Measurements from ENCODE around the gene CYBRD1.
A peak's percentile ranks its signal among the peaks of the same experiment; 100 is the strongest.
"Not testable (repeated sequence)": the region's sequence is repeated elsewhere in the genome, so short reads cannot be mapped to it uniquely, and the experiment has no call there.

The CYBRD1 gene

GRCh38 chr2:171515672-171516298 is 6.5 kb upstream of the CYBRD1 start:
- H3K9ac ChIP-seq (ENCODE audit: low read length in 2 of 2), result no peak overlapping the region
- no peak overlapping the region for H3K4me3 ChIP-seq (ENCODE audit: low read length in 2 of 2)
- H3K36me3 ChIP-seq (ENCODE audit: control insufficient read depth in 2 of 2, insufficient read depth in 2 of 2, low read length in 2 of 2), result no peaks in the 10 kb centered on the region
- no peaks in the 10 kb centered on the region for H3K9me3 ChIP-seq (ENCODE audit: control insufficient read depth in 2 of 2, low read length in 2 of 2)
- H3K27me3 ChIP-seq (ENCODE audit: control insufficient read depth in 1 of 2, insufficient read depth in 2 of 2, low read length in 2 of 2), result no peaks in the 10 kb centered on the region
- H3K27ac ChIP-seq (ENCODE audit: low read length), result no peak overlapping the region
- H3K4me1 ChIP-seq (ENCODE audit: control insufficient read depth, insufficient read depth, low read length), result no peaks in the 10 kb centered on the region

- no peak overlapping the region for H3K9ac ChIP-seq (ENCODE audit: low read length in 2 of 2)
- H3K4me1 ChIP-seq (ENCODE audit: control insufficient read depth, insufficient read depth, low read length), result peaks cover 5% of the 10 kb centered on the region
- H3K27me3 ChIP-seq (ENCODE audit: control insufficient read depth in 1 of 2, insufficient read depth in 2 of 2, low read length in 2 of 2), result no peaks in the 10 kb centered on the region
- no peaks in the 10 kb centered on the region for H3K9me3 ChIP-seq (ENCODE audit: control insufficient read depth in 2 of 2, low read length in 2 of 2)
- H3K36me3 ChIP-seq (ENCODE audit: control insufficient read depth in 2 of 2, insufficient read depth in 2 of 2, low read length in 2 of 2), result no peaks in the 10 kb centered on the region
- no peak overlapping the region for H3K27ac ChIP-seq (ENCODE audit: low read length)
- no peak overlapping the region for H3K4me3 ChIP-seq (ENCODE audit: low read length in 2 of 2)
Measured at GRCh38 chr2:171516793-171517192, 5.5 kb upstream of the CYBRD1 start.

GRCh38 chr2:171520471-171520870 is 1.8 kb upstream of the CYBRD1 start:
- H3K36me3 ChIP-seq (ENCODE audit: control insufficient read depth in 2 of 2, insufficient read depth in 2 of 2, low read length in 2 of 2), result no peaks in the 10 kb centered on the region
- H3K9ac ChIP-seq (ENCODE audit: low read length in 2 of 2), result no peak overlapping the region
- no peaks in the 10 kb centered on the region for H3K27me3 ChIP-seq (ENCODE audit: control insufficient read depth in 1 of 2, insufficient read depth in 2 of 2, low read length in 2 of 2)
- no peaks in the 10 kb centered on the region for H3K9me3 ChIP-seq (ENCODE audit: control insufficient read depth in 2 of 2, low read length in 2 of 2)
- H3K4me3 ChIP-seq (ENCODE audit: low read length in 2 of 2), result no peak overlapping the region
- H3K27ac ChIP-seq (ENCODE audit: low read length), result no peak overlapping the region
- H3K4me1 ChIP-seq (ENCODE audit: control insufficient read depth, insufficient read depth, low read length), result peaks cover 15% of the 10 kb centered on the region

- Histone ChIP-seq H3K4me1 (ENCODE audit: control insufficient read depth, insufficient read depth, low read length) (peaks cover 15% of the 10 kb centered on the region), H3K4me3 (ENCODE audit: low read length in 2 of 2) (peak overlapping the region; percentile 80 to 91), H3K9me3 (ENCODE audit: control insufficient read depth in 2 of 2, low read length in 2 of 2) (no peaks in the 10 kb centered on the region), H3K27ac (ENCODE audit: low read length) (peak overlapping the region; percentile 88), H3K36me3 (ENCODE audit: control insufficient read depth in 2 of 2, insufficient read depth in 2 of 2, low read length in 2 of 2) (no peaks in the 10 kb centered on the region), H3K9ac (ENCODE audit: low read length in 2 of 2) (peak overlapping the region; percentile 69 to 86), H3K27me3 (ENCODE audit: control insufficient read depth in 1 of 2, insufficient read depth in 2 of 2, low read length in 2 of 2) (no peaks in the 10 kb centered on the region)
Measured at GRCh38 chr2:171521361-171522051, 768 bp upstream of the CYBRD1 start.

- Histone ChIP-seq H3K4me3 (ENCODE audit: low read length in 2 of 2) (peak overlapping the region; percentile 80 to 91), H3K9ac (ENCODE audit: low read length in 2 of 2) (peak overlapping the region; percentile 81 to 86), H3K27me3 (ENCODE audit: control insufficient read depth in 1 of 2, insufficient read depth in 2 of 2, low read length in 2 of 2) (no peaks in the 10 kb centered on the region), H3K9me3 (ENCODE audit: control insufficient read depth in 2 of 2, low read length in 2 of 2) (no peaks in the 10 kb centered on the region), H3K27ac (ENCODE audit: low read length) (peak overlapping the region; percentile 88), H3K4me1 (ENCODE audit: control insufficient read depth, insufficient read depth, low read length) (peaks cover 15% of the 10 kb centered on the region), H3K36me3 (ENCODE audit: control insufficient read depth in 2 of 2, insufficient read depth in 2 of 2, low read length in 2 of 2) (no peaks in the 10 kb centered on the region)
Measured at GRCh38 chr2:171522788-171523087, 464 bp downstream of the CYBRD1 start.

- peak overlapping the region; percentile 80 to 91 for H3K4me3 ChIP-seq (ENCODE audit: low read length in 2 of 2)
- peak overlapping the region; percentile 88 for H3K27ac ChIP-seq (ENCODE audit: low read length)
- peaks cover 15% of the 10 kb centered on the region for H3K4me1 ChIP-seq (ENCODE audit: control insufficient read depth, insufficient read depth, low read length)
- H3K36me3 ChIP-seq (ENCODE audit: control insufficient read depth in 2 of 2, insufficient read depth in 2 of 2, low read length in 2 of 2), result no peaks in the 10 kb centered on the region
- H3K9ac ChIP-seq (ENCODE audit: low read length in 2 of 2), result peak overlapping the region; percentile 81 to 86
- H3K27me3 ChIP-seq (ENCODE audit: control insufficient read depth in 1 of 2, insufficient read depth in 2 of 2, low read length in 2 of 2), result no peaks in the 10 kb centered on the region
- H3K9me3 ChIP-seq (ENCODE audit: control insufficient read depth in 2 of 2, low read length in 2 of 2), result no peaks in the 10 kb centered on the region
Measured at GRCh38 chr2:171523088-171524017, 1.1 kb downstream of the CYBRD1 start.

- no peaks in the 10 kb centered on the region for H3K36me3 ChIP-seq (ENCODE audit: control insufficient read depth in 2 of 2, insufficient read depth in 2 of 2, low read length in 2 of 2)
- peaks cover 15% of the 10 kb centered on the region for H3K4me1 ChIP-seq (ENCODE audit: control insufficient read depth, insufficient read depth, low read length)
- H3K4me3 ChIP-seq (ENCODE audit: low read length in 2 of 2), result peak overlapping the region; percentile 80 to 91
Measured at GRCh38 chr2:171524018-171524401, 1.7 kb downstream of the CYBRD1 start.

GRCh38 chr2:171529914-171530313 is 7.6 kb downstream of the CYBRD1 start:
- Histone ChIP-seq H3K9ac (ENCODE audit: low read length in 2 of 2) (no peak overlapping the region), H3K4me1 (ENCODE audit: control insufficient read depth, insufficient read depth, low read length) (peaks cover 3% of the 10 kb centered on the region), H3K36me3 (ENCODE audit: control insufficient read depth in 2 of 2, insufficient read depth in 2 of 2, low read length in 2 of 2) (peaks cover 0 to 2% of the 10 kb centered on the region in 2 donors), H3K9me3 (ENCODE audit: control insufficient read depth in 2 of 2, low read length in 2 of 2) (no peaks in the 10 kb centered on the region), H3K27me3 (ENCODE audit: control insufficient read depth in 1 of 2, insufficient read depth in 2 of 2, low read length in 2 of 2) (no peaks in the 10 kb centered on the region), H3K4me3 (ENCODE audit: low read length in 2 of 2) (no peak overlapping the region), H3K27ac (ENCODE audit: low read length) (no peak overlapping the region)

More at GRCh38 chr2:171524018-171524401, 1.7 kb downstream of the CYBRD1 start:
- Histone ChIP-seq H3K9me3 (ENCODE audit: control insufficient read depth in 2 of 2, low read length in 2 of 2) (no peaks in the 10 kb centered on the region), H3K9ac (ENCODE audit: low read length in 2 of 2) (peak overlapping the region; percentile 81 to 86), H3K27me3 (ENCODE audit: control insufficient read depth in 1 of 2, insufficient read depth in 2 of 2, low read length in 2 of 2) (no peaks in the 10 kb centered on the region), H3K27ac (ENCODE audit: low read length) (peak overlapping the region; percentile 88)

- Histone ChIP-seq H3K4me3 (ENCODE audit: low read length in 2 of 2) (no peak overlapping the region), H3K9me3 (ENCODE audit: control insufficient read depth in 2 of 2, low read length in 2 of 2) (no peaks in the 10 kb centered on the region), H3K9ac (ENCODE audit: low read length in 2 of 2) (no peak overlapping the region), H3K27me3 (ENCODE audit: control insufficient read depth in 1 of 2, insufficient read depth in 2 of 2, low read length in 2 of 2) (no peaks in the 10 kb centered on the region), H3K4me1 (ENCODE audit: control insufficient read depth, insufficient read depth, low read length) (peaks cover 3% of the 10 kb centered on the region), H3K27ac (ENCODE audit: low read length) (no peak overlapping the region), H3K36me3 (ENCODE audit: control insufficient read depth in 2 of 2, insufficient read depth in 2 of 2, low read length in 2 of 2) (peaks cover 0 to 2% of the 10 kb centered on the region in 2 donors)
Measured at GRCh38 chr2:171530378-171530777, 8.1 kb downstream of the CYBRD1 start.

GRCh38 chr2:171530859-171531258 is 8.6 kb downstream of the CYBRD1 start:
- H3K27ac ChIP-seq (ENCODE audit: low read length); H3K27me3 ChIP-seq (ENCODE audit: control insufficient read depth in 1 of 2, insufficient read depth in 2 of 2, low read length in 2 of 2): not testable (repeated sequence)

More at GRCh38 chr2:171530859-171531258, 8.6 kb downstream of the CYBRD1 start:
- H3K9me3 ChIP-seq (ENCODE audit: control insufficient read depth in 2 of 2, low read length in 2 of 2); H3K4me3 ChIP-seq (ENCODE audit: low read length in 2 of 2); H3K4me1 ChIP-seq (ENCODE audit: control insufficient read depth, insufficient read depth, low read length); H3K9ac ChIP-seq (ENCODE audit: low read length in 2 of 2); H3K36me3 ChIP-seq (ENCODE audit: control insufficient read depth in 2 of 2, insufficient read depth in 2 of 2, low read length in 2 of 2): not testable (repeated sequence)

All from stomach smooth muscle (tissue), 2 donors.